CD4-positive, alpha-beta T cell treated with Interleukin-6 at 100 ng/mL for 8 hours (primary cell): Measurements from ENCODE around the gene ALX1.
"Not testable (repeated sequence)": the region's sequence is repeated elsewhere in the genome, so short reads cannot be mapped to it uniquely, and the experiment has no call there.

Experiments used
- DNase-seq: peaks from one replicate; pipeline ENCODE4 v3.0.0-alpha.2; 2020; ENCODE audit warnings: mixed read lengths, low spot score

Gene ALX1

GRCh38 chr12:85301051-85301450 is 21.0 kb downstream of the ALX1 start:
- DNase-seq: no peak

GRCh38 chr12:85308374-85308773 is 28.4 kb downstream of the ALX1 start:
- DNase-seq: no peak

- no peak for DNase-seq
Observed at GRCh38 chr12:85309125-85309566, 29.1 kb downstream of the ALX1 start.

- DNase-seq: no peak
Observed at GRCh38 chr12:85310025-85310424, 30.0 kb downstream of the ALX1 start.

DNA sequence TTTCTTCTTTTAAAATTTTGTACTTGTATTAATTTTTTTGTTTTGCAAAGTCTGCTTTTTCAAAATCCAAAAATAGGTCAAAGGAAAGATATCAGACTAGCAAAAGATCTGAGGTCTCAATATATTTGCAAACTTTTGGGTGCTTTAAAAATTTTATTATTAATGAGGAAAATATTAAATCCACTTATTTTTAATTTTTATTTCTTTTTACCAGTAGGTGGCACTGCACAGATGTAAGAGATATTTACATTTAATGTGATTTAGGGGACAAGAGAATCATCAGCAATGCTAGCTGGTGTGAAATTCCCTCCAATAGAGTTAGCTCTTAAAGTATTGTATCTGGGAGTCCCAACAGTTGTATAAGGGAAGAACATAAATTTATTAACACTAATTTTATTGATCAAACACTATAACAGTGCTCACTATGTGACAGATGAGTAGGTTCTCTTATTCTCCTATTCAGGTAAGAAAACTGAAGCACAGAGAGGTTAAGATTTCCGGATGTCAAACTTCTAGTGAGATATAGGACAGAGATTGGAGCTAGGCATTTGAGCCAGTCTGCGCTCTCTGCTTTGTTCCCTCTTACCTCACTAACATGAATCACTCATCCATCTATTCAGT is 30.5 kb downstream of the ALX1 start:
- DNase-seq: no peak

- DNase-seq: not testable (repeated sequence)
Observed at GRCh38 chr12:85317866-85318636, 38.0 kb downstream of the ALX1 start.

GRCh38 chr12:85322715-85323114 is 42.7 kb downstream of the ALX1 start:
- no peak for DNase-seq

GRCh38 chr12:85325442-85325841 is 45.4 kb downstream of the ALX1 start:
- DNase-seq: no peak

DNA sequence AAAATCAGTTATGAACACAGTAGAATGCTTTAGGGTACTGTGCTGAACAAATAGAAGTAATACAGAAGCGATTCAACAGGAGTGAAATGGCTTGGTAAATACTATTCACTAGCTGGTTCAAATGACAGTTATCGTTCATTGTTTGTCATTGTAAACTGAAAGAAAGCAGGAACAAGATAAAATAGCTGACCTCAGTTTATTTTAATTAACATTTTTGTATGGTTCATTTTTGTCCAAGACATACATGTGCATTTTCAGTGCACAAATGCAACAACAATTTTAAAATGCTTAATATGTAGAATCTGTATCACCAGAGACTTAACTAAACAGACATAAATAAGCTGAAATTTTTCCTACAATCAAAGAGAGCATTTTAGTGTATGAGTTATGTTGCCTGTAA is 49.9 kb downstream of the ALX1 start:
- DNase-seq: no peak

DNA sequence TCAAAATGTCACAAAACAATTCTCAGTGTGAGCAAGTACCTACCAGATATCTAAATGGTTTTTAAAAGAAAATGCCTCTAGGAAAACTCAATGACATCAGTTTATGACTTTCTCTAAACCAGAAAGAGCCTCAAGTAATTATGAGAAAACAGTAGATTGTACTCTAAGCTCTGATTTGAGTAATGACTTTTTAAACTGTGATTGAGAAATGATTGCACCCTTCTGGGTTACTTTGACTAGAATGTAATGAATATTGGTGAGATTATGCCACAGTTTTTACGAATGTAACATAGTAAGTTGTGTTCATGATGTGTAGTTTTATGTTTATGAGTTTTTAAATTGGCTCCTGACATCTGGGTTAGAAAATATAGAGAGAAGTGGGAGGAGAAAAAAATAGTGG is 68.8 kb downstream of the ALX1 start:
- DNase-seq: no peak

- DNase-seq: no peak
Observed at GRCh38 chr12:85350356-85350755, 70.3 kb downstream of the ALX1 start.
